ENCODE results near the gene JDP2. TPM values are rescaled to one million over a fixed set of nuclear protein-coding genes. Genes with fewer than 3 reads are reported as not detected.
A peak's percentile ranks its signal among the peaks of the same experiment; 100 is the strongest.

Gene JDP2
- total and polyA plus RNA-seq, 12 donors = 6.8 to 59.8 (median 31.8) TPM

- Histone ChIP-seq H3K4me1 (replicated peaks in 1 of 2) (no peaks in the 10 kb centered on the region), H3K9me3 (replicated peaks in 1 of 3) (no peaks in the 10 kb centered on the region), H3K27me3 (no peaks in the 10 kb centered on the region), H3K4me3 (no peak overlapping the region), H3K27ac (no peak overlapping the region), H3K36me3 (replicated peaks in 1 of 2) (no peaks in the 10 kb centered on the region)
- intact Hi-C loops (cut with DNase I) = no loop called here
- DNase-seq = peak in 1 of 7 donors; percentile 44
- WGBS, 4 donors = 91 to 94% (median 91%) methylated on average over 3 of the region's 3 CpGs
- TF ChIP-seq POLR2A (IDR thresholded peaks at IDR 0.05) (no peak), CTCF (IDR thresholded peaks at IDR 0.05) (no peak)
Measured at GRCh38 chr14:75501080-75501479, 73.3 kb downstream of the JDP2 start.

GRCh38 chr14:75504411-75504810 lies 76.6 kb downstream of the JDP2 start:
- no peaks in the 10 kb centered on the region for H3K9me3 ChIP-seq (replicated peaks in 1 of 3)
- no peaks in the 10 kb centered on the region for H3K27me3 ChIP-seq
- no peaks in the 10 kb centered on the region for H3K4me1 ChIP-seq (replicated peaks in 1 of 2)
- no peak overlapping the region for H3K27ac ChIP-seq
- TF ChIP-seq POLR2A (IDR thresholded peaks at IDR 0.05) (no peak), CTCF (IDR thresholded peaks at IDR 0.05) (no peak)
- 91 to 98% (median 97%) methylated on average over 1 of the region's 1 CpG for WGBS, 4 donors
- intact Hi-C loops (cut with DNase I) = no loop called here
- H3K36me3 ChIP-seq (replicated peaks in 1 of 2) = no peaks in the 10 kb centered on the region
- DNase-seq = no peak
- H3K4me3 ChIP-seq = no peak overlapping the region

- no peaks in the 10 kb centered on the region for H3K4me1 ChIP-seq (replicated peaks in 1 of 2)
- H3K9me3 ChIP-seq (replicated peaks in 1 of 3) = peaks cover 0 to 8% (median 0%) of the 10 kb centered on the region in 3 donors
- TF ChIP-seq CTCF (IDR thresholded peaks at IDR 0.05) = no peak
- TF ChIP-seq POLR2A (IDR thresholded peaks at IDR 0.05) = no peak
- 84 to 94% (median 84%) methylated on average over 1 of the region's 1 CpG for WGBS, 4 donors
- DNase-seq = no peak
- no peaks in the 10 kb centered on the region for H3K27me3 ChIP-seq
- no peaks in the 10 kb centered on the region for H3K36me3 ChIP-seq (replicated peaks in 1 of 2)
- intact Hi-C loops (cut with DNase I) = no loop called here
- H3K4me3 ChIP-seq = no peak overlapping the region
- no peak overlapping the region for H3K27ac ChIP-seq
Measured at GRCh38 chr14:75506930-75507329, 79.1 kb downstream of the JDP2 start.

GRCh38 chr14:75510547-75510946 lies 82.7 kb downstream of the JDP2 start:
- 89 to 98% (median 94%) methylated on average over 1 of the region's 1 CpG for whole genome bisulfite sequencing, 4 donors
- Histone ChIP-seq H3K9me3 (replicated peaks in 1 of 3) (peaks cover 0 to 8% (median 0%) of the 10 kb centered on the region in 3 donors), H3K36me3 (replicated peaks in 1 of 2) (no peaks in the 10 kb centered on the region), H3K27ac (no peak overlapping the region), H3K27me3 (no peaks in the 10 kb centered on the region), H3K4me1 (replicated peaks in 1 of 2) (no peaks in the 10 kb centered on the region), H3K4me3 (no peak overlapping the region)
- DNase-seq = no peak
- TF ChIP-seq POLR2A (IDR thresholded peaks at IDR 0.05) = no peak
- TF ChIP-seq CTCF (IDR thresholded peaks at IDR 0.05) = no peak
- intact Hi-C loops (cut with DNase I) = no loop called here
